Muscle of leg (tissue), 11 donors: ENCODE results near the gene MORN5. TPM values are rescaled to one million over a fixed set of nuclear protein-coding genes. Genes with fewer than 3 reads are reported as not detected.

Experiments
- DNase-seq: peaks from one replicate; pipeline ENCODE4 v3.0.0; 2013
- H3K27ac ChIP-seq: one replicate; pipeline ENCODE4 v1.5.1; 2013; ENCODE audit warnings: mild to moderate bottlenecking, low read length, control low read depth
- H3K27me3 ChIP-seq: one replicate; pipeline ENCODE4 v1.6.1; 2013; ENCODE audit warnings: low read length; ENCODE audit not compliant: control insufficient read depth, insufficient read depth
- H3K36me3 ChIP-seq: one replicate; pipeline ENCODE4 v1.6.1; 2013; ENCODE audit warnings: low read length; ENCODE audit not compliant: control insufficient read depth, insufficient read depth
- H3K4me1 ChIP-seq: one replicate; pipeline ENCODE4 v1.6.1; 2013; ENCODE audit warnings: low read length; ENCODE audit not compliant: control insufficient read depth, insufficient read depth
- H3K4me3 ChIP-seq: one replicate; pipeline ENCODE4 v1.5.1; 2013; ENCODE audit warnings: low read length, control low read depth
- H3K9me3 ChIP-seq: replicated peaks from 2 replicates; pipeline ENCODE4 v1.6.1; 2013; ENCODE audit warnings: low read depth, low read length; ENCODE audit not compliant: control insufficient read depth
- WGBS: methylation state at CpG from one replicate; pipeline ENCODE4 v1.1.5; 2013; ENCODE audit warnings: missing lambda C conversion rate; ENCODE audit not compliant: insufficient coverage; 5-methylcytosine and 5-hydroxymethylcytosine counted together
- polyA plus RNA-seq, 8 donors: library from polyadenylated mRNA; unstranded; fragments of 120-200 nt; gene quantifications; one replicate each; pipeline versions ENCODE4 v1.2.1 to v1.2.3, GENCODE V29; 2013; ENCODE audit warnings: inconsistent platforms in 1 of 8, low replicate concordance in 1 of 8; ENCODE audit not compliant: insufficient read length in 8 of 8, insufficient read depth in 1 of 8
- total RNA-seq: library from RNA; stranded (reverse); fragments of 120-200 nt; gene quantifications from one replicate; pipeline ENCODE4 v1.2.4, GENCODE V29; 2013

Gene MORN5
- total and polyA plus RNA-seq, 9 donors: 0.41 to 0.80 (median 0.54) TPM; not detected in 2

GRCh38 chr9:122172131-122172530 is 12.4 kb downstream of the MORN5 start:
- Histone ChIP-seq H3K27me3 (peaks cover 10% of the 10 kb centered on the region), H3K36me3 (no peaks in the 10 kb centered on the region), H3K4me1 (no peaks in the 10 kb centered on the region), H3K9me3 (no peaks in the 10 kb centered on the region), H3K27ac (no peak overlapping the region), H3K4me3 (no peak overlapping the region)
- DNase-seq: no peak
- 69% methylated on average over 7 of the region's 7 CpGs for WGBS

GRCh38 chr9:122173670-122174069 is 14.0 kb downstream of the MORN5 start:
- H3K27me3 ChIP-seq: peaks cover 11% of the 10 kb centered on the region
- no peaks in the 10 kb centered on the region for H3K9me3 ChIP-seq
- H3K36me3 ChIP-seq: no peaks in the 10 kb centered on the region
- no peak for DNase-seq
- no peaks in the 10 kb centered on the region for H3K4me1 ChIP-seq
- no peak overlapping the region for H3K4me3 ChIP-seq
- no peak overlapping the region for H3K27ac ChIP-seq
- 81% methylated on average over 3 of the region's 3 CpGs for WGBS

GRCh38 chr9:122176916-122177315 is 17.2 kb downstream of the MORN5 start:
- WGBS: 77% methylated on average over 2 of the region's 2 CpGs

GRCh38 chr9:122179054-122179689 is 19.5 kb downstream of the MORN5 start:
- 89% methylated on average over 5 of the region's 5 CpGs for WGBS
- Histone ChIP-seq H3K27ac (no peak overlapping the region), H3K4me1 (no peaks in the 10 kb centered on the region), H3K4me3 (no peak overlapping the region), H3K36me3 (no peaks in the 10 kb centered on the region), H3K27me3 (peaks cover 10% of the 10 kb centered on the region), H3K9me3 (no peaks in the 10 kb centered on the region)
- DNase-seq: no peak

More at GRCh38 chr9:122176916-122177315, 17.2 kb downstream of the MORN5 start:
- Histone ChIP-seq H3K9me3 (no peaks in the 10 kb centered on the region), H3K4me3 (no peak overlapping the region), H3K27me3 (peaks cover 15% of the 10 kb centered on the region), H3K36me3 (no peaks in the 10 kb centered on the region), H3K4me1 (no peaks in the 10 kb centered on the region), H3K27ac (no peak overlapping the region)
- no peak for DNase-seq

GRCh38 chr9:122179690-122180074 is 20.0 kb downstream of the MORN5 start:
- H3K4me3 ChIP-seq: no peak overlapping the region
- H3K27me3 ChIP-seq: peaks cover 10% of the 10 kb centered on the region
- no peaks in the 10 kb centered on the region for H3K36me3 ChIP-seq
- 51% methylated on average over 2 of the region's 2 CpGs for WGBS
- no peaks in the 10 kb centered on the region for H3K4me1 ChIP-seq
- H3K9me3 ChIP-seq: no peaks in the 10 kb centered on the region
- no peak for DNase-seq
- no peak overlapping the region for H3K27ac ChIP-seq

- H3K27me3 ChIP-seq: peaks cover 9% of the 10 kb centered on the region
- H3K4me3 ChIP-seq: no peak overlapping the region
- no peak overlapping the region for H3K27ac ChIP-seq
- 67% methylated on average over 1 of the region's 4 CpGs for WGBS
- H3K36me3 ChIP-seq: no peaks in the 10 kb centered on the region
- H3K4me1 ChIP-seq: no peaks in the 10 kb centered on the region
- no peak for DNase-seq
- H3K9me3 ChIP-seq: no peaks in the 10 kb centered on the region
Observed at GRCh38 chr9:122180633-122181032, 20.9 kb downstream of the MORN5 start.

- Histone ChIP-seq H3K4me3 (no peak overlapping the region), H3K9me3 (no peaks in the 10 kb centered on the region), H3K4me1 (no peaks in the 10 kb centered on the region), H3K36me3 (no peaks in the 10 kb centered on the region), H3K27me3 (peaks cover 6% of the 10 kb centered on the region), H3K27ac (no peak overlapping the region)
- WGBS: 29% methylated on average over 7 of the region's 7 CpGs
- DNase-seq: no peak
Observed at GRCh38 chr9:122183501-122183900, 23.8 kb downstream of the MORN5 start.

- Histone ChIP-seq H3K36me3 (no peaks in the 10 kb centered on the region), H3K27ac (no peak overlapping the region), H3K4me1 (no peaks in the 10 kb centered on the region), H3K27me3 (peaks cover 6% of the 10 kb centered on the region), H3K4me3 (no peak overlapping the region), H3K9me3 (no peaks in the 10 kb centered on the region)
- DNase-seq: no peak
- no CpG with 5 or more reads among the region's 1 CpG for WGBS
Observed at GRCh38 chr9:122184551-122184950, 24.8 kb downstream of the MORN5 start.

GRCh38 chr9:122186301-122186700 is 26.6 kb downstream of the MORN5 start:
- Histone ChIP-seq H3K9me3 (no peaks in the 10 kb centered on the region), H3K27ac (no peak overlapping the region), H3K4me1 (no peaks in the 10 kb centered on the region), H3K27me3 (peaks cover 2% of the 10 kb centered on the region), H3K36me3 (no peaks in the 10 kb centered on the region), H3K4me3 (no peak overlapping the region)
- WGBS: 30% methylated on average over 1 of the region's 5 CpGs
- no peak for DNase-seq

GRCh38 chr9:122186777-122187470 is 27.2 kb downstream of the MORN5 start:
- no peak overlapping the region for H3K27ac ChIP-seq
- DNase-seq: no peak
- H3K9me3 ChIP-seq: no peaks in the 10 kb centered on the region
- no peaks in the 10 kb centered on the region for H3K4me1 ChIP-seq
- H3K27me3 ChIP-seq: peaks cover 2% of the 10 kb centered on the region
- no peaks in the 10 kb centered on the region for H3K36me3 ChIP-seq
- WGBS: 62% methylated on average over 3 of the region's 8 CpGs
- H3K4me3 ChIP-seq: no peak overlapping the region
